Measurements from ENCODE around the gene MED7.

GRCh38 chr5:157168286-157168685, 25.6 kb upstream of the MED7 start:
- TF ChIP-seq NR2C2 (CRISPR knock-in tag; IDR thresholded peaks at IDR 0.05) (no peak), CTCF (IDR thresholded peaks at IDR 0.05) (no peak), IRF1 (CRISPR knock-in tag; IDR thresholded peaks at IDR 0.05) (no peak), NR1H2 (CRISPR knock-in tag; IDR thresholded peaks at IDR 0.05) (no peak), RELA (CRISPR knock-in tag; IDR thresholded peaks at IDR 0.05; ENCODE audit: borderline replicate concordance) (no peak), ATF3 (CRISPR knock-in tag; conservative IDR thresholded peaks at IDR 0.05) (no peak), USF2 (CRISPR knock-in tag; IDR thresholded peaks at IDR 0.05) (no peak), ATF2 (CRISPR knock-in tag; IDR thresholded peaks at IDR 0.05; ENCODE audit: borderline replicate concordance, low read depth) (no peak), KAT7 (CRISPR knock-in tag; IDR thresholded peaks at IDR 0.05; ENCODE audit: borderline replicate concordance) (no peak), E2F5 (CRISPR knock-in tag; IDR thresholded peaks at IDR 0.05) (no peak), IRF2 (CRISPR knock-in tag; IDR thresholded peaks at IDR 0.05; ENCODE audit: borderline replicate concordance, low read depth) (no peak)

Data from WTC11 (cell line).